A549 (cell line): ENCODE data around the gene SYT1.

ENCODE experiments used
- CHD2 ChIP-seq: fragments of 150-350 bp; IDR thresholded peaks from 2 replicates; pipeline ENCODE4 v1.6.1; 2014; ENCODE audit warnings: low read length; ENCODE audit not compliant: partially characterized antibody
- HDAC2 ChIP-seq: fragments of 200-600 bp; sonication (generic); IDR thresholded peaks from 2 replicates; pipeline ENCODE4 v1.6.1; 2016
- JUN ChIP-seq, 2 experiments: fragments of >200 bp; sonication (Bioruptor Twin); formaldehyde crosslinking; IDR thresholded peaks; 2 replicates in 1 of 2; 3 replicates in 1 of 2; pipeline ENCODE4 v1.6.1; 2016 to 2017
- MAZ ChIP-seq: fragments of 150-350 bp; IDR thresholded peaks from 2 replicates; pipeline ENCODE4 v1.6.1; 2014; ENCODE audit warnings: antibody characterized with exemption, low read depth, low read length, borderline replicate concordance
- MYC ChIP-seq: IDR thresholded peaks from 2 replicates; pipeline ENCODE4 v1.6.1; 2012; ENCODE audit warnings: mild to moderate bottlenecking, inconsistent platforms, low read length, improper control_type of control experiment, borderline replicate concordance
- NR3C1 ChIP-seq: fragments of >200 bp; sonication (Bioruptor Twin); formaldehyde crosslinking; IDR thresholded peaks from 3 replicates; pipeline ENCODE4 v1.6.1; 2017
- POLR2A ChIP-seq: IDR thresholded peaks from 2 replicates; pipeline ENCODE4 v1.6.1; 2012; ENCODE audit warnings: mild to moderate bottlenecking, low read length
- RAD21 ChIP-seq, 2 experiments: fragments of >200 bp in 1 of 2; sonication (Bioruptor Twin) in 1 of 2; formaldehyde crosslinking in 1 of 2; IDR thresholded peaks in 1 of 2; conservative IDR thresholded peaks in 1 of 2; 2 replicates in 1 of 2; 3 replicates in 1 of 2; pipeline ENCODE4 v1.6.1; 2012 to 2018; ENCODE audit warnings: inconsistent platforms in 1 of 2
- RFX5 ChIP-seq: fragments of 450-650 bp; IDR thresholded peaks from 2 replicates; pipeline ENCODE4 v1.7.1; 2014; ENCODE audit warnings: antibody characterized with exemption, mild to moderate bottlenecking, moderate library complexity
- TF ChIP-seq, protein P1 (sequence below): fragments of >200 bp; sonication (Bioruptor Twin); formaldehyde crosslinking; IDR thresholded peaks from 3 replicates; pipeline ENCODE4 v1.5.1; 2016
- TF ChIP-seq, protein P2 (sequence below): fragments of 250-450 bp; sonication (Bioruptor Pico); IDR thresholded peaks from 2 replicates; pipeline ENCODE4 v1.5.0; 2021; ENCODE audit warnings: mild to moderate bottlenecking, moderate library complexity, borderline replicate concordance
- TF ChIP-seq, protein P3 (sequence below): fragments of 150-350 bp; IDR thresholded peaks from 2 replicates; pipeline ENCODE4 v1.6.1; 2014; ENCODE audit warnings: low read depth, mild to moderate bottlenecking, low read length

DNA sequence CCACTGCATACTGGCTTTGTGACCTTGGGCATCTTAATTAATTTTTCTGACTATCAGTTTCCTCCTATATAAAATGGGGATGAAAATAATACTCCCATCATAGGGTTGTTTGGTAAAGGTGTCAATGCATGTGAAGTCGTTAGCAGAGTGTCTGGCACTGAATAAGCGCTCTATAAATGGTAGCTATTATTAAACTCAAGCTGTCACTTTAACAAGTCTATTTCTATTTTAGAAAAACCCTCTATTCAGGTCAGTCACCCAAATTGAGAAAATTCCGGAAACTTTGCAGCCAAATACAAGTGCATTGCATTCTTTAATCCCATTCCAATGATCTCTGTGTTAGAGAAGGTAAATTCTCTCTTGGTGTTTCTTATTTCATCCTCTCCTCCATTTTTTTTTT lies 363.1 kb downstream of the SYT1 start:
- TF ChIP-seq, protein P1, sequence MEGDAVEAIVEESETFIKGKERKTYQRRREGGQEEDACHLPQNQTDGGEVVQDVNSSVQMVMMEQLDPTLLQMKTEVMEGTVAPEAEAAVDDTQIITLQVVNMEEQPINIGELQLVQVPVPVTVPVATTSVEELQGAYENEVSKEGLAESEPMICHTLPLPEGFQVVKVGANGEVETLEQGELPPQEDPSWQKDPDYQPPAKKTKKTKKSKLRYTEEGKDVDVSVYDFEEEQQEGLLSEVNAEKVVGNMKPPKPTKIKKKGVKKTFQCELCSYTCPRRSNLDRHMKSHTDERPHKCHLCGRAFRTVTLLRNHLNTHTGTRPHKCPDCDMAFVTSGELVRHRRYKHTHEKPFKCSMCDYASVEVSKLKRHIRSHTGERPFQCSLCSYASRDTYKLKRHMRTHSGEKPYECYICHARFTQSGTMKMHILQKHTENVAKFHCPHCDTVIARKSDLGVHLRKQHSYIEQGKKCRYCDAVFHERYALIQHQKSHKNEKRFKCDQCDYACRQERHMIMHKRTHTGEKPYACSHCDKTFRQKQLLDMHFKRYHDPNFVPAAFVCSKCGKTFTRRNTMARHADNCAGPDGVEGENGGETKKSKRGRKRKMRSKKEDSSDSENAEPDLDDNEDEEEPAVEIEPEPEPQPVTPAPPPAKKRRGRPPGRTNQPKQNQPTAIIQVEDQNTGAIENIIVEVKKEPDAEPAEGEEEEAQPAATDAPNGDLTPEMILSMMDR, result no peak
- TF ChIP-seq, protein P2, sequence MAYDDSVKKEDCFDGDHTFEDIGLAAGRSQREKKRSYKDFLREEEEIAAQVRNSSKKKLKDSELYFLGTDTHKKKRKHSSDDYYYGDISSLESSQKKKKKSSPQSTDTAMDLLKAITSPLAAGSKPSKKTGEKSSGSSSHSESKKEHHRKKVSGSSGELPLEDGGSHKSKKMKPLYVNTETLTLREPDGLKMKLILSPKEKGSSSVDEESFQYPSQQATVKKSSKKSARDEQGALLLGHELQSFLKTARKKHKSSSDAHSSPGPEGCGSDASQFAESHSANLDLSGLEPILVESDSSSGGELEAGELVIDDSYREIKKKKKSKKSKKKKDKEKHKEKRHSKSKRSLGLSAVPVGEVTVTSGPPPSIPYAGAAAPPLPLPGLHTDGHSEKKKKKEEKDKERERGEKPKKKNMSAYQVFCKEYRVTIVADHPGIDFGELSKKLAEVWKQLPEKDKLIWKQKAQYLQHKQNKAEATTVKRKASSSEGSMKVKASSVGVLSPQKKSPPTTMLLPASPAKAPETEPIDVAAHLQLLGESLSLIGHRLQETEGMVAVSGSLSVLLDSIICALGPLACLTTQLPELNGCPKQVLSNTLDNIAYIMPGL, result no peak
- TF ChIP-seq JUN (IDR thresholded peaks at IDR 0.05), result no peak
- TF ChIP-seq MYC, result no peak
- TF ChIP-seq HDAC2, result no peak
- TF ChIP-seq NR3C1, result no peak
- no peak for TF ChIP-seq POLR2A
- no peak for TF ChIP-seq RFX5
- no peak for TF ChIP-seq RAD21 (conservative IDR thresholded peaks at IDR 0.05 in 1 of 2, IDR thresholded peaks at IDR 0.05 in 1 of 2)
- TF ChIP-seq MAZ, result no peak
- no peak for TF ChIP-seq CHD2
- TF ChIP-seq, protein P3, sequence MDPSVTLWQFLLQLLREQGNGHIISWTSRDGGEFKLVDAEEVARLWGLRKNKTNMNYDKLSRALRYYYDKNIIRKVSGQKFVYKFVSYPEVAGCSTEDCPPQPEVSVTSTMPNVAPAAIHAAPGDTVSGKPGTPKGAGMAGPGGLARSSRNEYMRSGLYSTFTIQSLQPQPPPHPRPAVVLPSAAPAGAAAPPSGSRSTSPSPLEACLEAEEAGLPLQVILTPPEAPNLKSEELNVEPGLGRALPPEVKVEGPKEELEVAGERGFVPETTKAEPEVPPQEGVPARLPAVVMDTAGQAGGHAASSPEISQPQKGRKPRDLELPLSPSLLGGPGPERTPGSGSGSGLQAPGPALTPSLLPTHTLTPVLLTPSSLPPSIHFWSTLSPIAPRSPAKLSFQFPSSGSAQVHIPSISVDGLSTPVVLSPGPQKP, result no peak
